ENCODE data around the gene MT1HL1. TPM values are rescaled to one million over a fixed set of nuclear protein-coding genes. Genes with fewer than 3 reads are reported as not detected.

The MT1HL1 gene
- not detected in 2 replicates for total RNA-seq

GRCh38 chr1:237004116-237004515 lies at the start of gene MT1HL1:
TSS of gene MT1HL1 (minus strand) at chr1:237004441. CDS start at chr1:237004372, 69 bp downstream.
- no peak for DNase-seq (ENCODE audit: low read depth in 2 of 2)

GRCh38 chr1:237050915-237051314 lies 46.7 kb upstream of the MT1HL1 start:
- DNase-seq (ENCODE audit: low read depth in 2 of 2) = no peak

GRCh38 chr1:237050185-237050584 lies 45.9 kb upstream of the MT1HL1 start:
- DNase-seq (ENCODE audit: low read depth in 2 of 2) = no peak

GRCh38 chr1:237048803-237049202 lies 44.6 kb upstream of the MT1HL1 start:
- DNase-seq (ENCODE audit: low read depth in 2 of 2) = no peak

- DNase-seq (ENCODE audit: low read depth in 2 of 2) = no peak
These were observed 41.2 kb upstream of the MT1HL1 start for GRCh38 chr1:237045278-237046016.

- DNase-seq (ENCODE audit: low read depth in 2 of 2) = no peak
These were observed 39.8 kb upstream of the MT1HL1 start for GRCh38 chr1:237043846-237044636.

GRCh38 chr1:237042892-237043576 lies 38.8 kb upstream of the MT1HL1 start:
- no peak for DNase-seq (ENCODE audit: low read depth in 2 of 2)

GRCh38 chr1:237042526-237042891 lies 38.3 kb upstream of the MT1HL1 start:
- DNase-seq (ENCODE audit: low read depth in 2 of 2) = no peak

- DNase-seq (ENCODE audit: low read depth in 2 of 2) = no peak
These were observed 37.7 kb upstream of the MT1HL1 start, which contains the start of gene RYR2 for GRCh38 chr1:237041795-237042525. TSS of gene RYR2 (plus strand) at chr1:237042184. CDS start at chr1:237042522, 338 bp downstream.

GRCh38 chr1:237041461-237041794 lies 37.2 kb upstream of the MT1HL1 start:
- DNase-seq (ENCODE audit: low read depth in 2 of 2) = no peak

GRCh38 chr1:237040823-237041222 lies 36.6 kb upstream of the MT1HL1 start:
- DNase-seq (ENCODE audit: low read depth in 2 of 2) = no peak

- DNase-seq (ENCODE audit: low read depth in 2 of 2) = no peak
These were observed 34.0 kb upstream of the MT1HL1 start for GRCh38 chr1:237038211-237038610.

- DNase-seq (ENCODE audit: low read depth in 2 of 2) = no peak
These were observed 31.5 kb upstream of the MT1HL1 start for GRCh38 chr1:237035759-237036158.

GRCh38 chr1:237033804-237034203 lies 29.6 kb upstream of the MT1HL1 start:
- no peak for DNase-seq (ENCODE audit: low read depth in 2 of 2)

- DNase-seq (ENCODE audit: low read depth in 2 of 2) = no peak
These were observed 28.8 kb upstream of the MT1HL1 start for GRCh38 chr1:237033061-237033460.

- no peak for DNase-seq (ENCODE audit: low read depth in 2 of 2)
These were observed 27.8 kb upstream of the MT1HL1 start for GRCh38 chr1:237032029-237032428.

- DNase-seq (ENCODE audit: low read depth in 2 of 2) = no peak
These were observed 27.2 kb upstream of the MT1HL1 start for GRCh38 chr1:237031480-237031879.

- no peak for DNase-seq (ENCODE audit: low read depth in 2 of 2)
These were observed 25.8 kb upstream of the MT1HL1 start for GRCh38 chr1:237029850-237030535.

- no peak for DNase-seq (ENCODE audit: low read depth in 2 of 2)
These were observed 25.0 kb upstream of the MT1HL1 start for GRCh38 chr1:237029240-237029639.

GRCh38 chr1:237025358-237026074 lies 21.3 kb upstream of the MT1HL1 start:
- DNase-seq (ENCODE audit: low read depth in 2 of 2) = no peak
